ENCODE measurements around the gene RLN3. TPM values are rescaled to one million over a fixed set of nuclear protein-coding genes. Genes with fewer than 3 reads are reported as not detected.

RLN3 gene
- total and polyA plus RNA-seq, 9 donors: not detected

- Histone ChIP-seq H3K4me3 (no peak overlapping the region), H3K4me1 (ENCODE audit: insufficient read depth) (peaks cover 4% of the 10 kb centered on the region), H3K9me3 (no peaks in the 10 kb centered on the region), H3K36me3 (no peaks in the 10 kb centered on the region), H3K27ac (no peak overlapping the region), H3K27me3 (no peaks in the 10 kb centered on the region)
- no peak for DNase-seq
- TF ChIP-seq CTCF (IDR thresholded peaks at IDR 0.05): no peak
- no peak for TF ChIP-seq EP300 (IDR thresholded peaks at IDR 0.05)
- no peak for TF ChIP-seq POLR2A (IDR thresholded peaks at IDR 0.05)
- intact Hi-C loops (cut with DNase I): no loop called here
- WGBS, 3 donors: 94 to 96% (median 95%) methylated on average over 3 of the region's 3 CpGs
These were observed 25.1 kb downstream of the RLN3 start for GRCh38 chr19:14053032-14053431.

GRCh38 chr19:14053500-14053899, 25.6 kb downstream of the RLN3 start:
- H3K4me1 ChIP-seq (ENCODE audit: insufficient read depth): peaks cover 4% of the 10 kb centered on the region
- H3K4me3 ChIP-seq: no peak overlapping the region
- no peak for TF ChIP-seq CTCF (IDR thresholded peaks at IDR 0.05)
- TF ChIP-seq EP300 (IDR thresholded peaks at IDR 0.05): no peak
- no peak for TF ChIP-seq POLR2A (IDR thresholded peaks at IDR 0.05)
- no peak for DNase-seq
- H3K36me3 ChIP-seq: no peaks in the 10 kb centered on the region
- H3K27ac ChIP-seq: no peak overlapping the region
- 94 to 95% (median 94%) methylated on average over 10 to 11 of the region's 11 CpGs for WGBS, 3 donors
- no peaks in the 10 kb centered on the region for H3K9me3 ChIP-seq
- intact Hi-C loops (cut with DNase I): no loop called here
- no peaks in the 10 kb centered on the region for H3K27me3 ChIP-seq

- TF ChIP-seq POLR2A (IDR thresholded peaks at IDR 0.05) (no peak), EP300 (IDR thresholded peaks at IDR 0.05) (no peak)
- intact Hi-C loops (cut with DNase I): no loop called here
- 77 to 93% (median 88%) methylated on average over 6 of the region's 6 CpGs for WGBS, 3 donors
- Histone ChIP-seq H3K9me3 (no peaks in the 10 kb centered on the region), H3K27ac (no peak overlapping the region), H3K4me3 (no peak overlapping the region), H3K27me3 (no peaks in the 10 kb centered on the region), H3K4me1 (ENCODE audit: insufficient read depth) (peaks cover 4% of the 10 kb centered on the region), H3K36me3 (no peaks in the 10 kb centered on the region)
- DNase-seq: no peak
These were observed 26.2 kb downstream of the RLN3 start for GRCh38 chr19:14054099-14054498.

GRCh38 chr19:14054721-14055120, 26.8 kb downstream of the RLN3 start:
- TF ChIP-seq POLR2A (IDR thresholded peaks at IDR 0.05) (no peak), EP300 (IDR thresholded peaks at IDR 0.05) (no peak), CTCF (IDR thresholded peaks at IDR 0.05) (no peak)
- WGBS, 3 donors: 69 to 72% (median 70%) methylated on average over 11 of the region's 11 CpGs
- no peaks in the 10 kb centered on the region for H3K27me3 ChIP-seq

GRCh38 chr19:14055396-14055795, 27.4 kb downstream of the RLN3 start:
- no peaks in the 10 kb centered on the region for H3K27me3 ChIP-seq
- DNase-seq: no peak
- H3K4me1 ChIP-seq (ENCODE audit: insufficient read depth): peaks cover 4% of the 10 kb centered on the region
- no peak for TF ChIP-seq CTCF (IDR thresholded peaks at IDR 0.05)
- TF ChIP-seq EP300 (IDR thresholded peaks at IDR 0.05): no peak
- no peak for TF ChIP-seq POLR2A (IDR thresholded peaks at IDR 0.05)
- H3K36me3 ChIP-seq: no peaks in the 10 kb centered on the region
- 76 to 90% (median 79%) methylated on average over 3 of the region's 3 CpGs for WGBS, 3 donors
- H3K4me3 ChIP-seq: no peak overlapping the region
- no peaks in the 10 kb centered on the region for H3K9me3 ChIP-seq
- intact Hi-C loops (cut with DNase I): no loop called here
- no peak overlapping the region for H3K27ac ChIP-seq

More at GRCh38 chr19:14054721-14055120, 26.8 kb downstream of the RLN3 start:
- Histone ChIP-seq H3K4me3 (no peak overlapping the region), H3K27ac (no peak overlapping the region), H3K36me3 (no peaks in the 10 kb centered on the region), H3K4me1 (ENCODE audit: insufficient read depth) (peaks cover 4% of the 10 kb centered on the region), H3K9me3 (no peaks in the 10 kb centered on the region)
- intact Hi-C loops (cut with DNase I): no loop called here
- no peak for DNase-seq
